Smooth muscle cell (in vitro differentiated cells): Measurements from ENCODE around the gene STIL. TPM values are rescaled to one million over a fixed set of nuclear protein-coding genes. Genes with fewer than 3 reads are reported as not detected.
"Not testable (repeated sequence)": the region's sequence is repeated elsewhere in the genome, so short reads cannot be mapped to it uniquely, and the experiment has no call there.

ENCODE experiments used
- DNase-seq: peaks from one replicate; lab custom pipeline; 2025; ENCODE audit not compliant: unreplicated experiment; lab: John Stamatoyannopoulos, UW
- H2AFZ ChIP-seq: fragments of 200-600 bp; sonication (generic); 2 replicates; pipeline ENCODE4 v1.6.0; 2016; ENCODE audit warnings: antibody characterized with exemption, low read depth, mild to moderate bottlenecking
- H3F3A ChIP-seq: fragments of 200-600 bp; sonication (generic); 2 replicates; pipeline ENCODE4 v1.6.0; 2017; ENCODE audit warnings: antibody characterized with exemption, low read depth
- H3K27ac ChIP-seq: fragments of 200-600 bp; sonication (generic); 2 replicates; pipeline ENCODE4 v1.5.1; 2016; ENCODE audit warnings: low read depth, mild to moderate bottlenecking
- H3K27me3 ChIP-seq: fragments of 200-600 bp; sonication (generic); 2 replicates; pipeline ENCODE4 v1.6.1; 2016; ENCODE audit warnings: low read depth, mild to moderate bottlenecking
- H3K36me3 ChIP-seq: fragments of 200-600 bp; sonication (generic); 2 replicates; pipeline ENCODE4 v1.5.1; 2016; ENCODE audit warnings: low read depth
- H3K4me1 ChIP-seq: fragments of 200-600 bp; sonication (generic); 2 replicates; pipeline ENCODE4 v1.5.1; 2016; ENCODE audit warnings: low read depth
- H3K4me2 ChIP-seq: fragments of 200-600 bp; sonication (generic); 2 replicates; pipeline ENCODE4 v1.6.0; 2016; ENCODE audit warnings: mild to moderate bottlenecking
- H3K4me3 ChIP-seq: fragments of 200-600 bp; sonication (generic); 2 replicates; pipeline ENCODE4 v1.5.1; 2016; ENCODE audit warnings: mild to moderate bottlenecking
- H3K79me2 ChIP-seq: fragments of 200-600 bp; sonication (generic); 2 replicates; pipeline ENCODE4 v1.6.0; 2016; ENCODE audit warnings: low read depth, mild to moderate bottlenecking
- H3K9ac ChIP-seq: fragments of 200-600 bp; sonication (generic); 2 replicates; pipeline ENCODE4 v1.6.0; 2016; ENCODE audit warnings: low read depth
- H3K9me3 ChIP-seq: fragments of 200-600 bp; sonication (generic); replicated peaks from 2 replicates; pipeline ENCODE4 v1.5.1; 2016; ENCODE audit warnings: low read depth
- H4K20me1 ChIP-seq: fragments of 200-600 bp; sonication (generic); 2 replicates; pipeline ENCODE4 v1.6.0; 2016; ENCODE audit warnings: low read depth
- CTCF ChIP-seq: fragments of 200-600 bp; sonication (generic); IDR thresholded peaks from 2 replicates; pipeline ENCODE4 v1.5.1; 2017; ENCODE audit warnings: borderline replicate concordance, mild to moderate bottlenecking, antibody characterized with exemption; ENCODE audit not compliant: insufficient read depth, poor library complexity, severe bottlenecking
- WGBS: methylation state at CpG from one replicate; pipeline ENCODE4 v1.1.7; 2016; ENCODE audit warnings: low lambda C conversion rate; 5-methylcytosine and 5-hydroxymethylcytosine counted together
- polyA plus RNA-seq: library from polyadenylated mRNA; unstranded; fragments of >200 nt; fragmentation: Nextera tagmentation; extraction: Ambion mirVana; gene quantifications from 2 replicates; pipeline ENCODE4 v1.2.1, GENCODE V29; 2016
- total RNA-seq: library from RNA; depleted of rRNA; stranded (reverse); fragments of >200 nt; gene quantifications from 2 replicates; pipeline ENCODE4 v1.2.3, GENCODE V29; 2014

STIL gene
- total and polyA plus RNA-seq, 2 experiments from 2014 or later: 4.6 to 6.1 TPM

- Histone ChIP-seq H3K4me2 (no peak overlapping the region), H3F3A (no peaks in the 10 kb centered on the region), H3K27ac (no peak overlapping the region), H3K36me3 (no peaks in the 10 kb centered on the region), H4K20me1 (no peaks in the 10 kb centered on the region), H3K79me2 (no peaks in the 10 kb centered on the region), H3K9me3 (no peaks in the 10 kb centered on the region), H3K9ac (no peak overlapping the region), H3K4me1 (no peaks in the 10 kb centered on the region), H2AFZ (no peak overlapping the region), H3K4me3 (no peak overlapping the region), H3K27me3 (no peaks in the 10 kb centered on the region)
- DNase-seq: no peak
- TF ChIP-seq CTCF: no peak
- WGBS: 96% methylated on average over 2 of the region's 2 CpGs
Observed at GRCh38 chr1:47295579-47295978, 18.4 kb downstream of the STIL start.

DNA sequence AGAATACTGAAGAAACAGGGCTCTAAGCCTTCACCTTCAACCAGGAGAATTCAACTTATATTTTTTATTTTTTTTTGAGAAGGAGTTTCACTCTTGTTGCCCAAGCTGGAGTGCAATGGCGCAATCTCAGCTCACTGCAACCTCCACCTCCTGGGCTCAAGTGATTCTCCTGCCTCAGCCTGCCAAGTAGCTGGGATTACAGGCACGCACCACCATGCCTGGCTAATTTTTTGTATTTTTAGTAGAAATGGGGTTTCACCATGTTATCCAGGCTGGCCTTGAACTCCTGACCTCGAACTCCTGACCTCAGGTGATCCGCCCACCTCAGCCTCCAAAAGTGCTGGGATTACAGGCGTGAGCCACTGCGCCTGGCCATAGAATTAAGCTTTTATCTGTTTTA lies 19.1 kb downstream of the STIL start:
- H3K4me3 ChIP-seq, H3F3A ChIP-seq, H3K36me3 ChIP-seq, H3K4me1 ChIP-seq, H3K27ac ChIP-seq, H2AFZ ChIP-seq, H3K79me2 ChIP-seq, DNase-seq, H3K9ac ChIP-seq, H3K4me2 ChIP-seq, H3K9me3 ChIP-seq, H3K27me3 ChIP-seq, H4K20me1 ChIP-seq: not testable (repeated sequence)
- WGBS: 99% methylated on average over 6 of the region's 6 CpGs

- H3K4me1 ChIP-seq, H3F3A ChIP-seq, H3K9ac ChIP-seq, H2AFZ ChIP-seq, H4K20me1 ChIP-seq, H3K79me2 ChIP-seq, H3K4me3 ChIP-seq, H3K9me3 ChIP-seq, H3K36me3 ChIP-seq, DNase-seq, H3K4me2 ChIP-seq, H3K27ac ChIP-seq, H3K27me3 ChIP-seq: not testable (repeated sequence)
- WGBS: 96% methylated on average over 4 of the region's 4 CpGs
Observed at GRCh38 chr1:47288116-47288515, 25.8 kb downstream of the STIL start.

DNA sequence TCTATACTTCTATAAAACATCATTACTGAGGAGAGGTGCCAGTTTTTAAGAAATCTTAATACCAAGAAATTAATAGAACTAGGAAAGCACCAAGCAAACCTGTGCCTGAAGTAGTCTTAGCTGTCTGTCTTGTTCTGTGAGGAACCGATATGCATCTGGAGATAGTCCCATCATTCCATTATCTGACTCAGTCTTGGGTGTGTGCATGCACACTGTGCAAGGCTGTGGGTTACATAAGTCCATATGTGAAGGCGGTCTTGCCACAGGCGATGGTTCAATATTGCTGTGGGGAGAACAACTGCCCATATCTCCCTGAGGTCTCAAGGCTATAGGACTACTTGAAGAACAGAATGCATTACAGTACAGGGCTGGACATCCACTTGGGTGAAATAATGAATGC lies 33.8 kb downstream of the STIL start:
- no peaks in the 10 kb centered on the region for H3K27me3 ChIP-seq
- H3K36me3 ChIP-seq: peaks cover 7% of the 10 kb centered on the region
- no peaks in the 10 kb centered on the region for H3K79me2 ChIP-seq
- no peak overlapping the region for H2AFZ ChIP-seq
- no peaks in the 10 kb centered on the region for H3K4me1 ChIP-seq
- WGBS: 95% methylated on average over 3 of the region's 3 CpGs
- no peak overlapping the region for H3K9ac ChIP-seq
- no peak overlapping the region for H3K27ac ChIP-seq
- no peaks in the 10 kb centered on the region for H4K20me1 ChIP-seq
- H3K4me3 ChIP-seq: no peak overlapping the region
- no peak overlapping the region for H3K4me2 ChIP-seq
- DNase-seq: no peak
- H3K9me3 ChIP-seq: no peaks in the 10 kb centered on the region
- no peaks in the 10 kb centered on the region for H3F3A ChIP-seq
- TF ChIP-seq CTCF: no peak

GRCh38 chr1:47276850-47277249 lies 37.1 kb downstream of the STIL start:
- DNase-seq: no peak
- no peak overlapping the region for H2AFZ ChIP-seq
- peaks cover 7% of the 10 kb centered on the region for H3K36me3 ChIP-seq
- no peak overlapping the region for H3K4me3 ChIP-seq
- no peaks in the 10 kb centered on the region for H3F3A ChIP-seq
- H3K9ac ChIP-seq: no peak overlapping the region
- no peaks in the 10 kb centered on the region for H3K4me1 ChIP-seq
- 92% methylated on average over 2 of the region's 2 CpGs for WGBS
- TF ChIP-seq CTCF: no peak
- no peaks in the 10 kb centered on the region for H3K27me3 ChIP-seq
- no peaks in the 10 kb centered on the region for H4K20me1 ChIP-seq
- no peak overlapping the region for H3K27ac ChIP-seq
- H3K79me2 ChIP-seq: peaks cover 4% of the 10 kb centered on the region
- H3K9me3 ChIP-seq: no peaks in the 10 kb centered on the region
- no peak overlapping the region for H3K4me2 ChIP-seq

DNA sequence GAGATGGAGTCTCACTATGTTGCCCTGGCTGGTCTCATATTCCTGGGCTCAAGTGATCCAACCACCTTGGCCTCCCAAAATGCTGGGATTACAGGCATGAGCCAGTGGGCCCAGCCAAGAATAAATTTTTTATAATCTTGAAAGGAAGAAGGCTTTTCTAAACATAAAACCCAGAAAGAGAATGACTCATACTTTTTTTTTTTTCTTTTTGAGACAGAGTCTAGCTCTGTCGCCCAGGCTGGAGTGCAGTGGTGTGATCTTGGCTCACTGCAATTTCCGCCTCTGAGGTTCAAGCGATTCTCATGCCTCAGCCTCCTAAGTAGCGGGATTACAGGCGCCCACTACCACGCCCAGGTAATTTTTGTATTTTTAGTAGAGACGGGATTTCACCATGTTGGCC lies 38.1 kb downstream of the STIL start:
- not testable (repeated sequence) for H3K27me3 ChIP-seq, H3K4me2 ChIP-seq, H2AFZ ChIP-seq, H3F3A ChIP-seq, H3K9ac ChIP-seq, DNase-seq, H3K4me1 ChIP-seq, H4K20me1 ChIP-seq, H3K79me2 ChIP-seq, H3K9me3 ChIP-seq, H3K4me3 ChIP-seq, H3K27ac ChIP-seq, H3K36me3 ChIP-seq
- WGBS: 85% methylated on average over 7 of the region's 7 CpGs

DNA sequence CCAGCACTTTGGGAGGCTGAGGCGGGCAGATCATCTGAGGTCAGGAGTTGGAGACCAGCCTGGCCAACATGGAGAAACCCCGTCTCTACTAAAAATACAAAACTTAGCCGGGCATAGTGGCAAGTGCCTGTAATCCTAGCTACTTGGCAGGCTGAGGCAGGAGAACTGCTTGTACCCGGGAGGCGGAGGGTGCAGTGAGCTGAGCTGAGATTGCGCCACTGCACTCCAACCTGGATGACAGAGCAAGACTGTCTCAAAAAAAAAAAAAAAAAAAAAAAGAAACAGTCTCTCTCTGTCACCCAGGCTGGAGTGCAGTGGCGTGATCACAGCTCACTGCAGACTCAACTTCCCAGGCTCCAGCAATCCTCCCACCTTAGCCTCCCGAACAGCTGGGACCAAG lies 48.4 kb downstream of the STIL start:
- H3K4me3 ChIP-seq, DNase-seq, H3K4me2 ChIP-seq, H3K27ac ChIP-seq, H3K36me3 ChIP-seq, H3K79me2 ChIP-seq, H2AFZ ChIP-seq, H3K9me3 ChIP-seq, H3F3A ChIP-seq, H3K4me1 ChIP-seq, H3K27me3 ChIP-seq, H3K9ac ChIP-seq, H4K20me1 ChIP-seq: not testable (repeated sequence)
- 97% methylated on average over 8 of the region's 8 CpGs for WGBS
